GM12873 (cell line): ENCODE results near the gene RABL3.

Experiments used
- TF ChIP-seq, protein P1 (sequence below): IDR thresholded peaks from 2 replicates; pipeline ENCODE4 v1.5.1; 2012; ENCODE audit warnings: low read depth, mild to moderate bottlenecking, moderate library complexity, low read length, control low read depth; ENCODE audit not compliant: insufficient read depth; ENCODE audit errors: missing control alignments

The RABL3 gene

DNA sequence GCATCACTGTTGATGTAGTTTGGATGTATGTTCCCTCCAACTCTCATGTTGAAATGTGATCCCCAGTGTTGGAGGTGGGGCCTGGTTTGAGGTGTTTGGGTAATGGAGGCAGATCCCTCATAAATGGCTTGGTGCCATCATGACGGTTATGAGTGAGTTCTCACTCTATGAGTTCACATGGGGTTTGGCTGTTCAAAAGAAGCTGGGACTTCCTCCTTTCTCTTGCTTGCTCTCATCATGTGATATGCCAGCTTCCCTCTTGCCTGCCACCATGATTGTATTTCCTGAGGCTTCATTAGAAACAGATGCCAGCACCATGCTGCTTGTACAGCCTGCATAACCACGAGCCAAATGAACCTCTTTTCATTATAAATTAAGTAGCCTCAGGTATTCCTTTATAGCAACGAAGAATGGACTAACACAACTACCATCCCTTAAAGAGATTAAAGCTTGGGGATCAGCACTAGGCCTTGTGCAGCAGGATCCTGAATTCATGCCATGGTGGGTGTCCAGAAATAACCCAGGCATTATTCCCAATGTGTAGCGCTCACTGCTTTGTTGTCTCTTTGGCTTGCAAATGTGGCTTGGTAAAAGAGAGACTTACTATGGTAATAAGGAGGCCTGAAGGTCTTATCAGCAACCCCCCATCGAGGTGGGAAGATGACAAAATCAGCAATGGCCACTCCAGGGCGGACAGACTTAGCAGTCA is 104.3 kb downstream of the RABL3 start:
- TF ChIP-seq, protein P1, sequence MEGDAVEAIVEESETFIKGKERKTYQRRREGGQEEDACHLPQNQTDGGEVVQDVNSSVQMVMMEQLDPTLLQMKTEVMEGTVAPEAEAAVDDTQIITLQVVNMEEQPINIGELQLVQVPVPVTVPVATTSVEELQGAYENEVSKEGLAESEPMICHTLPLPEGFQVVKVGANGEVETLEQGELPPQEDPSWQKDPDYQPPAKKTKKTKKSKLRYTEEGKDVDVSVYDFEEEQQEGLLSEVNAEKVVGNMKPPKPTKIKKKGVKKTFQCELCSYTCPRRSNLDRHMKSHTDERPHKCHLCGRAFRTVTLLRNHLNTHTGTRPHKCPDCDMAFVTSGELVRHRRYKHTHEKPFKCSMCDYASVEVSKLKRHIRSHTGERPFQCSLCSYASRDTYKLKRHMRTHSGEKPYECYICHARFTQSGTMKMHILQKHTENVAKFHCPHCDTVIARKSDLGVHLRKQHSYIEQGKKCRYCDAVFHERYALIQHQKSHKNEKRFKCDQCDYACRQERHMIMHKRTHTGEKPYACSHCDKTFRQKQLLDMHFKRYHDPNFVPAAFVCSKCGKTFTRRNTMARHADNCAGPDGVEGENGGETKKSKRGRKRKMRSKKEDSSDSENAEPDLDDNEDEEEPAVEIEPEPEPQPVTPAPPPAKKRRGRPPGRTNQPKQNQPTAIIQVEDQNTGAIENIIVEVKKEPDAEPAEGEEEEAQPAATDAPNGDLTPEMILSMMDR: no peak

DNA sequence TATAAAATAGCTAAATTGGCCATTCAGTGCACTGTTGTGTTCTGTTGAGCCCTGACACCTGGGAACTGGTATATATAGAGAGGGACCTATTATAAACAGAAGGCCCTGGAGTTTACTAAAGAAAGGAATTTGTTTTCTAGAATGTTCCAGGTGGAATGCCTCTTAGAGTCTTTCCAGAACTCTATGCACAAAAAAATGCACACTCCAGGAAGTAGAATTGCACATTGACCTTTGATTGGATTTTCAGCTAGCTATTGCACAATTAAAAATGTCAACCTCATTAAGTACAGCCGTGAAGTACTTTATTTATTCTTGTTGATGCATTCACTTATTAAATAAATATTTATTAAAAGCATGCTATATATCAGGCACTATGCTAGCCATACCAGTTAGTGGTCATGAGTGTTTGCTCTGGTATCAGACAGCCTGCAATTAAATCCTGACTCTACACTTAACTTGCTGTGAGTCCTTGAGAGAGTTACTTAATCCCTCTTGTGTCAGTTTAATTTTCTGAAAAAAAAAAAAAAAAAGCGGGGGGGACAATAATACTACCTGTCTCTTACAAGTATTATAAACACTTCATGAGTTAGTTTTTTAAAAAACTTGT is 105.4 kb downstream of the RABL3 start:
- TF ChIP-seq, protein P1: no peak
